ENCODE data around the gene ATG12. TPM values are rescaled to one million over a fixed set of nuclear protein-coding genes. Genes with fewer than 3 reads are reported as not detected.

Gene ATG12
- polyA plus RNA-seq, 2 of the 4 experiments (the other 2 are of a cell fraction), result 43.3 to 126 TPM

- 88% methylated on average over 3 of the region's 3 CpGs for WGBS (ENCODE audit: missing lambda C conversion rate)
- TF ChIP-seq NPAS2 (CRISPR knock-in tag; IDR thresholded peaks at IDR 0.05; ENCODE audit: borderline replicate concordance) (no peak), BCL3 (IDR thresholded peaks at IDR 0.05) (no peak), EHF (CRISPR knock-in tag; IDR thresholded peaks at IDR 0.05) (no peak), FOXS1 (CRISPR knock-in tag; IDR thresholded peaks at IDR 0.05) (no peak), HOXB13 (CRISPR knock-in tag; IDR thresholded peaks at IDR 0.05; ENCODE audit: low read depth) (no peak), REST (IDR thresholded peaks at IDR 0.05) (no peak), ATOH8 (CRISPR knock-in tag; IDR thresholded peaks at IDR 0.05; ENCODE audit: low read depth) (no peak), E2F6 (IDR thresholded peaks at IDR 0.05; ENCODE audit: borderline replicate concordance, low read depth) (no peak), ZSCAN20 (CRISPR knock-in tag; IDR thresholded peaks at IDR 0.05) (no peak), CBX8 (IDR thresholded peaks at IDR 0.05) (no peak), KDM1A (IDR thresholded peaks at IDR 0.05; ENCODE audit: low read depth) (no peak), MAFK (IDR thresholded peaks at IDR 0.05; ENCODE audit: partially characterized antibody) (no peak), MAX (IDR thresholded peaks at IDR 0.05) (no peak), HEYL (CRISPR knock-in tag; IDR thresholded peaks at IDR 0.05) (no peak), POLR2AphosphoS2 (conservative IDR thresholded peaks at IDR 0.05; ENCODE audit: low read length) (no peak)
- DNase-seq (ENCODE audit: low read depth in 1 of 2, low spot score in 1 of 2), result no peak
- Histone ChIP-seq H3K4me2 (no peak overlapping the region), H3K9me3 (no peaks in the 10 kb centered on the region), H3K4me1 (peaks cover 6% of the 10 kb centered on the region; the same call in 1 of the 3 replicates), H3K27ac (no peak overlapping the region), H3K4me3 (no peak overlapping the region)
- ChIA-PET CTCF (no interaction called here), POLR2A (no interaction called here)
- ATAC-seq, result no peak
- no peak for FAIRE-seq
These were observed 28.0 kb upstream of the ATG12 start for GRCh38 chr5:115869256-115869795.

- DNase-seq (ENCODE audit: low read depth in 1 of 2, low spot score in 1 of 2) (no peak), FAIRE-seq (no peak), ATAC-seq (no peak)
- Histone ChIP-seq H3K9me3 (peaks cover 11% of the 10 kb centered on the region; the same call in 2 of the 3 replicates), H3K4me1 (peaks cover 28% of the 10 kb centered on the region), H3K4me2 (no peak overlapping the region), H3K4me3 (no peak overlapping the region), H3K27ac (no peak overlapping the region)
- ChIA-PET CTCF (interaction anchor here (1.5 kb wide), 1 partner anchor 21 kb away, joined by 3 read pairs; no protein-coding TSS in a partner anchor), POLR2A (no interaction called here)
- TF ChIP-seq MAFK (IDR thresholded peaks at IDR 0.05; ENCODE audit: partially characterized antibody) (no peak), RARB (CRISPR knock-in tag; IDR thresholded peaks at IDR 0.05) (no peak), ESRRA (IDR thresholded peaks at IDR 0.05; ENCODE audit: borderline replicate concordance, low read length) (no peak), HEYL (CRISPR knock-in tag; IDR thresholded peaks at IDR 0.05) (no peak), PBX3 (IDR thresholded peaks at IDR 0.05) (no peak), PHF8 (IDR thresholded peaks at IDR 0.05; ENCODE audit: borderline replicate concordance, low read depth) (no peak), POLR2AphosphoS2 (conservative IDR thresholded peaks at IDR 0.05; ENCODE audit: low read length) (no peak), HOXB13 (CRISPR knock-in tag; IDR thresholded peaks at IDR 0.05; ENCODE audit: low read depth) (no peak), HES2 (IDR thresholded peaks at IDR 0.05) (no peak), NFE2L2 (conservative IDR thresholded peaks at IDR 0.05; ENCODE audit: low read length) (no peak), MYC (IDR thresholded peaks at IDR 0.05; ENCODE audit: borderline replicate concordance, low read length) (no peak), HOXA7 (CRISPR knock-in tag; IDR thresholded peaks at IDR 0.05) (no peak), CHD2 (IDR thresholded peaks at IDR 0.05; ENCODE audit: low read length, partially characterized antibody) (no peak), TP53 (CRISPR knock-in tag; IDR thresholded peaks at IDR 0.05) (no peak), ZNF302 (CRISPR knock-in tag; IDR thresholded peaks at IDR 0.05) (no peak), CTCF (IDR thresholded peaks at IDR 0.05) (no peak), TFCP2L1 (CRISPR knock-in tag; IDR thresholded peaks at IDR 0.05) (no peak)
These were observed 18.0 kb upstream of the ATG12 start for GRCh38 chr5:115859378-115859777.
